Measurements from ENCODE around the gene KIF1A. TPM values are rescaled to one million over a fixed set of nuclear protein-coding genes. Genes with fewer than 3 reads are reported as not detected.

Gene KIF1A
- total RNA-seq, 2 donors from 2014 or later = 18.9 to 55.8 TPM

- H3K4me3 ChIP-seq = no peak overlapping the region
- no peaks in the 10 kb centered on the region for H3K4me1 ChIP-seq (replicated peaks)
- intact Hi-C loops (cut with DNase I) = no loop called here
- TF ChIP-seq POLR2A (IDR thresholded peaks at IDR 0.05) (no peak), CTCF (IDR thresholded peaks at IDR 0.05) (no peak), POLR2AphosphoS5 (IDR thresholded peaks at IDR 0.05) (no peak)
- no peak overlapping the region for H3K27ac ChIP-seq
- H3K36me3 ChIP-seq = no peaks in the 10 kb centered on the region
- DNase-seq (ENCODE audit: low spot score) = no peak
- whole genome bisulfite sequencing = 92% methylated on average over 9 of the region's 9 CpGs
- H3K9me3 ChIP-seq = no peaks in the 10 kb centered on the region
- H3K27me3 ChIP-seq (replicated peaks; ENCODE audit: insufficient read depth) = no peaks in the 10 kb centered on the region
Observed at GRCh38 chr2:240815761-240816583, 4.0 kb downstream of the KIF1A start.

- Histone ChIP-seq H3K36me3 (no peaks in the 10 kb centered on the region), H3K4me1 (replicated peaks) (no peaks in the 10 kb centered on the region), H3K4me3 (no peak overlapping the region), H3K27ac (no peak overlapping the region), H3K27me3 (replicated peaks; ENCODE audit: insufficient read depth) (no peaks in the 10 kb centered on the region), H3K9me3 (no peaks in the 10 kb centered on the region)
- DNase-seq (ENCODE audit: low spot score) = no peak
- TF ChIP-seq POLR2AphosphoS5 (IDR thresholded peaks at IDR 0.05) (no peak), CTCF (IDR thresholded peaks at IDR 0.05) (no peak), POLR2A (IDR thresholded peaks at IDR 0.05) (no peak)
- WGBS = 94% methylated on average over 11 of the region's 11 CpGs
- intact Hi-C loops (cut with DNase I) = no loop called here
Observed at GRCh38 chr2:240814946-240815760, 4.9 kb downstream of the KIF1A start.

- no peak for TF ChIP-seq POLR2AphosphoS5 (IDR thresholded peaks at IDR 0.05)
- TF ChIP-seq POLR2A (IDR thresholded peaks at IDR 0.05) = no peak
- no peak for TF ChIP-seq CTCF (IDR thresholded peaks at IDR 0.05)
- H3K9me3 ChIP-seq = no peaks in the 10 kb centered on the region
- H3K36me3 ChIP-seq = no peaks in the 10 kb centered on the region
- H3K4me1 ChIP-seq (replicated peaks) = no peaks in the 10 kb centered on the region
- no peak for DNase-seq (ENCODE audit: low spot score)
- H3K27ac ChIP-seq = no peak overlapping the region
- H3K27me3 ChIP-seq (replicated peaks; ENCODE audit: insufficient read depth) = no peaks in the 10 kb centered on the region
- 91% methylated on average over 4 of the region's 4 CpGs for WGBS
- H3K4me3 ChIP-seq = no peak overlapping the region
- intact Hi-C loops (cut with DNase I) = no loop called here
Observed at GRCh38 chr2:240814280-240814679, 5.7 kb downstream of the KIF1A start.

- H3K27me3 ChIP-seq (replicated peaks; ENCODE audit: insufficient read depth) = no peaks in the 10 kb centered on the region
- H3K4me1 ChIP-seq (replicated peaks) = no peaks in the 10 kb centered on the region
- H3K36me3 ChIP-seq = no peaks in the 10 kb centered on the region
- no peak for DNase-seq (ENCODE audit: low spot score)
- no peaks in the 10 kb centered on the region for H3K9me3 ChIP-seq
- H3K4me3 ChIP-seq = no peak overlapping the region
- TF ChIP-seq POLR2A (IDR thresholded peaks at IDR 0.05) (no peak), POLR2AphosphoS5 (IDR thresholded peaks at IDR 0.05) (no peak), CTCF (IDR thresholded peaks at IDR 0.05) (no peak)
- 90% methylated on average over 17 of the region's 17 CpGs for WGBS
- no peak overlapping the region for H3K27ac ChIP-seq
- intact Hi-C loops (cut with DNase I) = no loop called here
Observed at GRCh38 chr2:240813231-240813921, 6.6 kb downstream of the KIF1A start.
